ENCODE data around the gene SLC5A10.

SLC5A10 gene

GRCh38 chr17:18984273-18985114 lies 32.5 kb downstream of the SLC5A10 start:
- DNase-seq (no peak), ATAC-seq (no peak)
- Mint-ChIP-seq H3K4me3 (no peak overlapping the region), H3K9me3 (no peaks in the 10 kb centered on the region), H3K27me3 (no peaks in the 10 kb centered on the region), H3K4me1 (peaks cover 20% of the 10 kb centered on the region), H3K27ac (peak overlapping the region in 1 of 2 donors; percentile 15)

GRCh38 chr17:18985475-18985874 lies 33.5 kb downstream of the SLC5A10 start:
- no peaks in the 10 kb centered on the region for H3K9me3 Mint-ChIP-seq
- peaks cover 20% of the 10 kb centered on the region for H3K4me1 Mint-ChIP-seq
- ATAC-seq, result no peak
- no peak overlapping the region for H3K4me3 Mint-ChIP-seq
- no peaks in the 10 kb centered on the region for H3K27me3 Mint-ChIP-seq
- no peak overlapping the region for H3K27ac Mint-ChIP-seq
- no peak for DNase-seq

GRCh38 chr17:18986541-18987229 lies 34.7 kb downstream of the SLC5A10 start:
- ATAC-seq, result peak; percentile 42
- H3K27me3 Mint-ChIP-seq, result no peaks in the 10 kb centered on the region
- no peak overlapping the region for H3K4me3 Mint-ChIP-seq

GRCh38 chr17:18987230-18987610 lies 35.3 kb downstream of the SLC5A10 start:
- H3K27me3 Mint-ChIP-seq, result no peaks in the 10 kb centered on the region
- DNase-seq (no peak), ATAC-seq (no peak)
- H3K4me1 Mint-ChIP-seq, result peaks cover 23% of the 10 kb centered on the region
- H3K9me3 Mint-ChIP-seq, result no peaks in the 10 kb centered on the region
- no peak overlapping the region for H3K4me3 Mint-ChIP-seq
- no peak overlapping the region for H3K27ac Mint-ChIP-seq

More at GRCh38 chr17:18986541-18987229, 34.7 kb downstream of the SLC5A10 start:
- H3K9me3 Mint-ChIP-seq, result no peaks in the 10 kb centered on the region
- peak in 1 of 2 donors; percentile 27 for DNase-seq
- H3K4me1 Mint-ChIP-seq, result peaks cover 20% of the 10 kb centered on the region
- H3K27ac Mint-ChIP-seq, result no peak overlapping the region

- H3K27ac Mint-ChIP-seq, result no peak overlapping the region
- ATAC-seq, result no peak
These were observed 36.0 kb downstream of the SLC5A10 start for GRCh38 chr17:18987862-18988545.

GRCh38 chr17:18988546-18989173 lies 36.7 kb downstream of the SLC5A10 start:
- ATAC-seq, result no peak
- DNase-seq, result no peak
- no peaks in the 10 kb centered on the region for H3K9me3 Mint-ChIP-seq
- peaks cover 38% of the 10 kb centered on the region for H3K4me1 Mint-ChIP-seq
- no peak overlapping the region for H3K27ac Mint-ChIP-seq
- no peaks in the 10 kb centered on the region for H3K27me3 Mint-ChIP-seq
- no peak overlapping the region for H3K4me3 Mint-ChIP-seq

More at GRCh38 chr17:18987862-18988545, 36.0 kb downstream of the SLC5A10 start:
- H3K4me3 Mint-ChIP-seq, result no peak overlapping the region
- DNase-seq, result no peak
- H3K27me3 Mint-ChIP-seq, result no peaks in the 10 kb centered on the region
- peaks cover 31% of the 10 kb centered on the region for H3K4me1 Mint-ChIP-seq
- H3K9me3 Mint-ChIP-seq, result no peaks in the 10 kb centered on the region

- peaks cover 46% of the 10 kb centered on the region for H3K4me1 Mint-ChIP-seq
- H3K4me3 Mint-ChIP-seq, result no peak overlapping the region
- no peak for ATAC-seq
- H3K27ac Mint-ChIP-seq, result no peak overlapping the region
- no peak for DNase-seq
- H3K9me3 Mint-ChIP-seq, result peaks cover 5 to 7% of the 10 kb centered on the region in 2 donors
- no peaks in the 10 kb centered on the region for H3K27me3 Mint-ChIP-seq
These were observed 38.4 kb downstream of the SLC5A10 start for GRCh38 chr17:18990331-18990730.

GRCh38 chr17:18991531-18992315 lies 39.8 kb downstream of the SLC5A10 start:
- Mint-ChIP-seq H3K9me3 (peaks cover 10 to 16% of the 10 kb centered on the region in 2 donors), H3K27ac (no peak overlapping the region), H3K27me3 (no peaks in the 10 kb centered on the region), H3K4me3 (no peak overlapping the region), H3K4me1 (peaks cover 41% of the 10 kb centered on the region)
- ATAC-seq, result no peak
- DNase-seq, result no peak

GRCh38 chr17:18992454-18993130 lies 40.6 kb downstream of the SLC5A10 start:
- Mint-ChIP-seq H3K27me3 (no peaks in the 10 kb centered on the region), H3K9me3 (peaks cover 10 to 16% of the 10 kb centered on the region in 2 donors), H3K4me1 (peaks cover 33% of the 10 kb centered on the region), H3K27ac (peak overlapping the region in 1 of 2 donors; percentile 39), H3K4me3 (no peak overlapping the region)
- ATAC-seq (peak; percentile 69), DNase-seq (peak in 1 of 2 donors; percentile 18)

GRCh38 chr17:18993905-18994526 lies 42.1 kb downstream of the SLC5A10 start:
- Mint-ChIP-seq H3K9me3 (peaks cover 10 to 16% of the 10 kb centered on the region in 2 donors), H3K4me1 (peaks cover 33% of the 10 kb centered on the region), H3K27ac (no peak overlapping the region), H3K4me3 (no peak overlapping the region), H3K27me3 (no peaks in the 10 kb centered on the region)
- ATAC-seq, result no peak
- DNase-seq, result no peak

- Mint-ChIP-seq H3K4me1 (peaks cover 33% of the 10 kb centered on the region), H3K9me3 (peaks cover 10 to 16% of the 10 kb centered on the region in 2 donors)
These were observed 42.7 kb downstream of the SLC5A10 start for GRCh38 chr17:18994631-18995030.

GRCh38 chr17:18995220-18995619 lies 43.3 kb downstream of the SLC5A10 start:
- DNase-seq (no peak), ATAC-seq (no peak)
- peaks cover 33% of the 10 kb centered on the region for H3K4me1 Mint-ChIP-seq
- no peaks in the 10 kb centered on the region for H3K27me3 Mint-ChIP-seq
- H3K4me3 Mint-ChIP-seq, result no peak overlapping the region
- H3K9me3 Mint-ChIP-seq, result peaks cover 10 to 16% of the 10 kb centered on the region in 2 donors
- no peak overlapping the region for H3K27ac Mint-ChIP-seq

More at GRCh38 chr17:18994631-18995030, 42.7 kb downstream of the SLC5A10 start:
- DNase-seq (no peak), ATAC-seq (no peak)
- no peak overlapping the region for H3K27ac Mint-ChIP-seq
- H3K4me3 Mint-ChIP-seq, result no peak overlapping the region
- no peaks in the 10 kb centered on the region for H3K27me3 Mint-ChIP-seq

- Mint-ChIP-seq H3K9me3 (peaks cover 10 to 16% of the 10 kb centered on the region in 2 donors), H3K4me3 (no peak overlapping the region), H3K27ac (no peak overlapping the region), H3K27me3 (no peaks in the 10 kb centered on the region), H3K4me1 (peaks cover 45% of the 10 kb centered on the region)
- ATAC-seq (no peak), DNase-seq (no peak)
These were observed 44.5 kb downstream of the SLC5A10 start for GRCh38 chr17:18996458-18996857.
